Heart right ventricle (tissue), 16 donors: ENCODE results near the gene FHAD1. TPM values are rescaled to one million over a fixed set of nuclear protein-coding genes. Genes with fewer than 3 reads are reported as not detected.
A peak's percentile ranks its signal among the peaks of the same experiment; 100 is the strongest.

Experiments used
- ATAC-seq, 8 donors: fragments of 200-7000 bp; cut with Tn5 transposase; one replicate each; pipeline ENCODE4 v1.9.1; 2020; ENCODE audit warnings: mild to moderate bottlenecking in 8 of 8, moderate library complexity in 8 of 8, moderate number of reproducible peaks in 1 of 8
- DNase-seq, 2 donors: peaks; one replicate each; pipeline ENCODE4 v3.0.0-alpha.2; 2020
- H3K27ac ChIP-seq, 10 donors: fragments of 200-600 bp; sonication (generic) in 2 of 10; one replicate each; pipeline versions ENCODE4 v1.5.0 to v1.8.0; 2020 to 2022; ENCODE audit warnings: mild to moderate bottlenecking in 3 of 10
- H3K27me3 ChIP-seq, 7 donors: fragments of 200-600 bp; one replicate each; pipeline ENCODE4 v1.8.0; 2021 to 2022; ENCODE audit warnings: mild to moderate bottlenecking in 2 of 7
- H3K36me3 ChIP-seq, 9 donors: fragments of 200-600 bp; sonication (generic) in 1 of 9; one replicate each; pipeline versions ENCODE4 v1.5.0 to v1.8.0; 2020 to 2022; ENCODE audit warnings: mild to moderate bottlenecking in 2 of 9
- H3K4me1 ChIP-seq, 9 donors: fragments of 200-600 bp; sonication (generic) in 1 of 9; one replicate each; pipeline versions ENCODE4 v1.5.0 to v1.8.0; 2020 to 2022; ENCODE audit warnings: mild to moderate bottlenecking in 4 of 9
- H3K4me3 ChIP-seq, 10 donors: fragments of 200-600 bp; sonication (generic) in 2 of 10; one replicate each; pipeline versions ENCODE4 v1.5.0 to v1.8.0; 2020 to 2022; ENCODE audit warnings: mild to moderate bottlenecking in 7 of 10, moderate library complexity in 2 of 10
- H3K9me3 ChIP-seq, 11 donors: fragments of 200-600 bp in 10 of 11; sonication (generic) in 2 of 11; one replicate each; pipeline versions ENCODE4 v1.5.0 to v1.8.0; 2013 to 2022; ENCODE audit warnings: mild to moderate bottlenecking in 2 of 11, control low read depth in 1 of 11, moderate library complexity in 1 of 11
- WGBS, 2 donors: extraction: QIAGEN DNeasy Blood & Tissue Kit; methylation state at CpG; one replicate each; pipeline ENCODE4 v1.1.7; 2013; ENCODE audit warnings: inconsistent platforms in 1 of 2; 5-methylcytosine and 5-hydroxymethylcytosine counted together
- intact Hi-C, 10 donors: fragments of 100-400 bp; cut with DNase I; formaldehyde crosslinking; loops; one replicate each; pipeline versions ENCODE4 v1.11.1 to v1.14.2; 2022
- polyA plus RNA-seq, 2 donors: library from polyadenylated mRNA; stranded (reverse); fragments of 200-250 nt; gene quantifications; one replicate each; pipeline ENCODE4 v1.2.3, GENCODE V29; 2013
- total RNA-seq, 10 donors: library from RNA; stranded (reverse); fragmentation: NEBNext Ultra II Directional in 3 of 10; extraction: Animal tissue kit (Norgen Biotek cat#: 25700) in 3 of 10; gene quantifications; one replicate each; pipeline versions ENCODE4 v1.2.1 to v1.2.4, GENCODE V29; 2021 to 2023
- TF ChIP-seq, protein P1 (sequence below), 9 donors: fragments of 200-600 bp; sonication (generic) in 2 of 9; IDR thresholded peaks; one replicate each; pipeline versions ENCODE4 v1.5.0 to v1.8.0; 2021 to 2022; ENCODE audit warnings: antibody characterized with exemption in 9 of 9, mild to moderate bottlenecking in 5 of 9, moderate library complexity in 1 of 9
- donor health status: Arrhythmogenic right ventricular cardiomyopathy.
- donor health status: ischemic (EF 13 %, LVEDD 7.1; RV severe dilation, severe dysfunction).
- donor health status: healthy with polysubstance abuse.
- donor health status: DM: no; HTN: yes; CAD: no.
- donor health status: DM: no; HTN: no; CAD: no.
- donor health status: ischemic (EF 25% LVEDD 6.9; RV normal size, moderate dysfunction).
- donor health status: ischemic (EF 25% LVEDD 5.7; RV mildly dilated, moderate dysfunction).
- donor health status: healthy.
- donor health status: DM: yes; HTN: yes; CAD: no.
- donor health status: Ischemic cardiomyopathy.
- donor health status: ischemic (EF 35%, LVEDD 5.7; RV mildly dilated, moderate dysfunction).
- donor health status: nonischemic (EF 11% LVEDD 7.7; RV severe dilation, severe dysfunction).
- donor health status: DM: yes; HTN: yes; CAD: no.
- donor health status: PGD.
- donor health status: ischemic (EF 29% LVEDD 5.4; RV normal size, mild dysfunction).
- donor health status: nonischemic (EF 23%, LVEDD 6.1; RV moderate dilation, normal function).

The FHAD1 gene
- total and polyA plus RNA-seq, 12 donors, result 0.06 to 1.0 (median 0.12) TPM; not detected in 5

DNA sequence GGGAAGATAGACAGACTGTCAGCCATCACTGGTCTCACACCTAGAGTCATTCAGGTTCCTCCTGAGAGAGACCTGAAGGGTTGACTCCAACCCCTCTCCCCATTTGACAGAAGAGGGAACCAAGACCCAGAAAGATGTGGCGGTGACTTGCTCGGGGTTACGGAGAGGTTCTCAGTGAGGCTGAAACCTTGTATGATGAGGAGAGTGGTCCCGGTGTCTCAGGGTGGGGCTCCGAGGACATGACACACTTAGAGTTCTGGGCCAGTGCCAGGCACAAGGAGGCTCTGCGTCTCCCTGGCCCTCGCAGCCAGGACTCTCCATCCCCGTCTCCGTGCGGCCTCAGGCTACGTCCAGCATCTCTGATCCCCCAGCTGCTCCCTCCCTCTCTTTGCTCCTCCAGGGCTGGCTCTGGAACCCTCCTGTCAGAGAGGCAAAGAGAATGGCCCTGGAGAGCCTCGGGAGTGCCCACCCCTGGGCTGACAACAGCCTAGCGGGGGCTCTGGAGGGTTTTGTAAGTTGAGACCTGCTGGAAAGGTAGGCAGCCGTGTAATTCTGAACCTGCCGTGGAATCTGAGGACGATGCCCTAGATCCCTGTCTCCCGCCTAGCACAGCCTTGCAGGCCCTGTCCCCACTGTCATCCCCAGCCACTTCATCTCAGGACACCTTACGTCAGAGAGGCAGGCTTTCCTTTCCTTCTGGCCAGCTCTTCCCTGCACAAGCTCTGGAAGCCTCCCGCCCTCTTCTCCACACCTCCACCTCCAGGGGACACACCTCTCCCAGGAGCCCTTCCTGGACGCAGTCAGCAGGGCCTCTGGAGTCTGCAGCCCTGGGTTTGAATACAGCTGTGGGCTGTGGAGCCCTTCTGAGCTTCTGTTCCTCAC, 166.8 kb downstream of the FHAD1 start:
- 87 to 89% methylated on average over 20 of the region's 20 CpGs for WGBS, 2 donors
- Histone ChIP-seq H3K36me3 (peaks cover 0 to 31% (median 0%) of the 10 kb centered on the region in 9 donors), H3K27me3 (no peaks in the 10 kb centered on the region), H3K9me3 (no peaks in the 10 kb centered on the region), H3K27ac (peak overlapping the region in 8 of 10 donors; percentile 6 to 96 (median 48)), H3K4me1 (peaks cover 9 to 90% (median 72%) of the 10 kb centered on the region in 9 donors), H3K4me3 (peak overlapping the region in 1 of 10 donors; percentile 76)
- no peak for ATAC-seq
- peak in 1 of 2 donors; percentile 8 for DNase-seq
- TF ChIP-seq, protein P1, sequence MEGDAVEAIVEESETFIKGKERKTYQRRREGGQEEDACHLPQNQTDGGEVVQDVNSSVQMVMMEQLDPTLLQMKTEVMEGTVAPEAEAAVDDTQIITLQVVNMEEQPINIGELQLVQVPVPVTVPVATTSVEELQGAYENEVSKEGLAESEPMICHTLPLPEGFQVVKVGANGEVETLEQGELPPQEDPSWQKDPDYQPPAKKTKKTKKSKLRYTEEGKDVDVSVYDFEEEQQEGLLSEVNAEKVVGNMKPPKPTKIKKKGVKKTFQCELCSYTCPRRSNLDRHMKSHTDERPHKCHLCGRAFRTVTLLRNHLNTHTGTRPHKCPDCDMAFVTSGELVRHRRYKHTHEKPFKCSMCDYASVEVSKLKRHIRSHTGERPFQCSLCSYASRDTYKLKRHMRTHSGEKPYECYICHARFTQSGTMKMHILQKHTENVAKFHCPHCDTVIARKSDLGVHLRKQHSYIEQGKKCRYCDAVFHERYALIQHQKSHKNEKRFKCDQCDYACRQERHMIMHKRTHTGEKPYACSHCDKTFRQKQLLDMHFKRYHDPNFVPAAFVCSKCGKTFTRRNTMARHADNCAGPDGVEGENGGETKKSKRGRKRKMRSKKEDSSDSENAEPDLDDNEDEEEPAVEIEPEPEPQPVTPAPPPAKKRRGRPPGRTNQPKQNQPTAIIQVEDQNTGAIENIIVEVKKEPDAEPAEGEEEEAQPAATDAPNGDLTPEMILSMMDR (IDR thresholded peaks at IDR 0.05), result no peak
- intact Hi-C loops, result loop anchor here in 1 of 10 donors (5.0 kb wide), 1 partner anchor 72 kb away; no protein-coding TSS in a partner anchor

DNA sequence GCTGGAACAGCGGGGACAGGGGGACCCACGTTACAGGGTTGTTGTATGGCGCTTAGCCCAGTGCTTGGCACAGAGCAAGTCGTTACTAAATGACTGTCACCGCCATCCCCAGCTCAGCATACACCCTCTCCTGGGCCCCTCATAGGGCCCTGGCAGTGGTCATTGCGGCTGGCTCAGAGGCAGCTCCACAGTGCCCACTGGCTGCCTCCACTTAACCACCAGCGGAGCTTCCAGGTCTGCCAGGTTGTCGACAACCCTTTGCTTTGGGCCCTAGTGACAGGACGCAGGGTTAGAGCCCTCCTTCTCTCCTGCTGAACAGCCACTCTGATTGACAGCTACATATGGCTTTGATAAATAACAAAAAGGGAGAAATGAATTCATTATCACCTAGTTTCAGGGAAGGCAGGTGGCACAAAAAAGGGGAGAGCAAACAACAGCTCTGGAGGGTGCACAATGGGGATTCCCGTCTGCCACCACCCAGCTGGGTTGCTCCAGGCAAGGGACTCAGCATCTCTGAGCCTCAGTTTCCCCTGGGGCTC, 167.5 kb downstream of the FHAD1 start:
- DNase-seq (peak in 1 of 2 donors; percentile 24), ATAC-seq (peak in 2 of 8 donors; percentile 15 to 20)
- no peak overlapping the region for H3K4me3 ChIP-seq
- 62 to 78% methylated on average over 10 of the region's 10 CpGs for WGBS, 2 donors
- H3K27me3 ChIP-seq, result no peaks in the 10 kb centered on the region
- H3K27ac ChIP-seq, result peak overlapping the region in 6 of 10 donors; percentile 6 to 96 (median 74)
- peaks cover 0 to 31% (median 0%) of the 10 kb centered on the region in 9 donors for H3K36me3 ChIP-seq
- no peaks in the 10 kb centered on the region for H3K9me3 ChIP-seq
- intact Hi-C loops, result loop anchor here in 1 of 10 donors (5.0 kb wide), 1 partner anchor 72 kb away; no protein-coding TSS in a partner anchor
- TF ChIP-seq, protein P1 (IDR thresholded peaks at IDR 0.05), result peak in 2 of 9 donors; percentile 33 to 38
- H3K4me1 ChIP-seq, result peaks cover 10 to 91% (median 73%) of the 10 kb centered on the region in 9 donors

DNA sequence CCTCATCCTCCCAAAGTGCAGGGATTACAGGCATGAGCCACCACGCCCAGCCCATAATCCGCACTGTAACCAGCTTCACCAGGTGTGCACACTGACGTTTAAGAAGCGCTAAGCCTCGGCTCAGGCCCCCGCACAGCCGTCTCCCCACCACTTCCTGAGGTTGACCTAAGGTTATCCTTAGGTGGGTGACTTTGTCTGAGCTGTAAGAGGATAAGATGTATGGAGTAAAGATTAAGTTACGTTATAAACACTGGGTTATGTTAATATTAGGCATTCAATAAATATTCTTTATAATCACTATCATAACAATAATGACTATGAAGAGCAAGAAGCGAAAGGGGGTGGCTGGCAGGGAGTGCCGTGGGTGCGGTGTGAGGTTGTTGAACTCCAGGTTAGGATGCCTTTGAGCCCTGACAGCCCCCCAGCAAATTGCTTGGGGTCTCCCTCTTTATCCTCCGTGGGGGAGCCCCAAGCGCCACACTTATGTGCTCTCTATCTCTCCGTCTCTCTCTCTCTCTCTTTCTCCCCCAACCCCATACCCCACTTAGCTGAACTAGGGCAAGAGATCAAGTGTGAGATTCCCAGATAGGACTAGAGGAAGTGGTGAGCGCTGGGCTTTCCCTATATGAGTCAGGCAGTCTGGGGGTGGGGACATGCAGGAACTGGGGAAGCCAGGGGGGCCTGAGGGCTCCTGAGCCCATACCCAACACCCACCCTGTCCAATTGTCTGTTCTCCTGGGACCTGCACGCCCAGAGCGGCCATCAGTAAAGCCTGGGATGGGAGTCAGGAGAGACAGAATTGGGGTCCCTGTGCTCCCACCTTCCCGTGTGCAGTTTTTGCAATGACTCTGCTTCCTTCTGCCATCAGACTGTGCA, 170.3 kb downstream of the FHAD1 start:
- Histone ChIP-seq H3K27me3 (no peaks in the 10 kb centered on the region), H3K9me3 (no peaks in the 10 kb centered on the region), H3K27ac (peak overlapping the region; percentile 3 to 96 (median 83)), H3K4me1 (peaks cover 5 to 97% (median 69%) of the 10 kb centered on the region in 9 donors), H3K36me3 (peaks cover 0 to 37% (median 0%) of the 10 kb centered on the region in 9 donors), H3K4me3 (peak overlapping the region in 1 of 10 donors; percentile 15)
- DNase-seq (peak in 1 of 2 donors; percentile 37), ATAC-seq (peak in 7 of 8 donors; percentile 23 to 70 (median 42))
- 75% methylated on average over 18 of the region's 18 CpGs for WGBS, 2 donors
- intact Hi-C loops, result no loop called here
- TF ChIP-seq, protein P1 (IDR thresholded peaks at IDR 0.05), result no peak
